Erythroblast (primary cell): ENCODE results near the gene CACNG7.

Experiments used
- GATA1 ChIP-seq: IDR thresholded peaks from 2 replicates; pipeline ENCODE4 v1.6.1; 2011; ENCODE audit warnings: low read depth, mild to moderate bottlenecking, control low read depth, low read length, moderate library complexity
- POLR2A ChIP-seq: IDR thresholded peaks from 2 replicates; pipeline ENCODE4 v1.6.1; 2011; ENCODE audit warnings: mild to moderate bottlenecking, low read length

DNA sequence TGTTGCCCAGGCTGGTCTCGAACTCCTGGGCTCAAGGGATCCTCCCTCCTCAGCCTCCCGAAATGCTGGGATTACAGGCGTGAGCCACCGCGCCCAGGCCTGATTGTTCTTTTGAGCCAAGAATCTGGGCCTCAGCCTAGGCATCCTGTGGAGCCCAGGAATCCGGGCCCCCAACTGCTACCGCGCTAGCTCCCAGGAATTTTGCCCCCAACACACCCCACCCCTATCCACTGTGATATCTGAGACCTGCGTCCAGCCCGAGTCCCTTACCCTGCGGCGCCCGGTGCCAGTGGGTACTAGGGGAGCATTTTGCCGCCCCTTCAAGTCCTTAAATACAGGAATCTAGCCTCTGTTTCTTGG, 42.2 kb upstream of the CACNG7 start:
- TF ChIP-seq POLR2A (no peak), GATA1 (no peak)
